ENCODE data around the gene BRD2. TPM values are rescaled to one million over a fixed set of nuclear protein-coding genes. Genes with fewer than 3 reads are reported as not detected.

The BRD2 gene
- total RNA-seq, 1 donor from 2014 or later: 140 TPM

GRCh38 chr6:33010356-33010755, 42.0 kb downstream of the BRD2 start:
- no peak for DNase-seq (ENCODE audit: low read depth)
- no peak for TF ChIP-seq CTCF (conservative IDR thresholded peaks at IDR 0.05; ENCODE audit: low read depth, low read length)
- H3K4me3 ChIP-seq (ENCODE audit: low read depth, low read length): no peak overlapping the region

DNA sequence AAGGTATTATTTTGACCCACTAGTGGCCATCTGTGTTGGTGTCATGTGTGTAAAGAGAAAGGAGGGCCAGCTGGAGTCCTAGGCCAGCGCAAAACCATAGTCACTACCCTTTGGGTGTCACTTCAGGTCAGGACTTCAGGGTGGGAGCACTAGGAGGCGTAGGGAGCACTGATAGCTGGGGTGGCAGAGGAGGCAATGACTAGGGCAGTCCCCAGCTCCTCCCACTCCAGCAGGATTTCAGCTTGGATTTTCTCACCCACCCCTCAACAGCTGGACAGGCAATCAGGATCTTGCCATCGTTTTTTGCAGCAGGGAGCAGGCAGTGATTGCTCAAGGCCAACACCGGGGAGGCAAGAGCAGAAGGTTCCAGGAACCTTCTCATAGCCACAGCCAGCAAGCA, 45.2 kb downstream of the BRD2 start:
- no peak for TF ChIP-seq CTCF (conservative IDR thresholded peaks at IDR 0.05; ENCODE audit: low read depth, low read length)
- no peak overlapping the region for H3K4me3 ChIP-seq (ENCODE audit: low read depth, low read length)
- DNase-seq (ENCODE audit: low read depth): no peak

- peak; percentile 68 for TF ChIP-seq CTCF (conservative IDR thresholded peaks at IDR 0.05; ENCODE audit: low read depth, low read length)
- H3K4me3 ChIP-seq (ENCODE audit: low read depth, low read length): no peak overlapping the region
- DNase-seq (ENCODE audit: low read depth): peak; percentile 50
These were observed 46.6 kb downstream of the BRD2 start for GRCh38 chr6:33014841-33015634.

GRCh38 chr6:33015798-33016197, 47.4 kb downstream of the BRD2 start:
- H3K4me3 ChIP-seq (ENCODE audit: low read depth, low read length): no peak overlapping the region
- no peak for DNase-seq (ENCODE audit: low read depth)
- TF ChIP-seq CTCF (conservative IDR thresholded peaks at IDR 0.05; ENCODE audit: low read depth, low read length): no peak

GRCh38 chr6:33017018-33017417, 48.6 kb downstream of the BRD2 start:
- H3K4me3 ChIP-seq (ENCODE audit: low read depth, low read length): no peak overlapping the region
- no peak for TF ChIP-seq CTCF (conservative IDR thresholded peaks at IDR 0.05; ENCODE audit: low read depth, low read length)
- no peak for DNase-seq (ENCODE audit: low read depth)

- no peak for DNase-seq (ENCODE audit: low read depth)
- TF ChIP-seq CTCF (conservative IDR thresholded peaks at IDR 0.05; ENCODE audit: low read depth, low read length): no peak
- H3K4me3 ChIP-seq (ENCODE audit: low read depth, low read length): no peak overlapping the region
These were observed 49.4 kb downstream of the BRD2 start for GRCh38 chr6:33017694-33018353.
